NOMO-1 treated with dmso at 0.1 percent for 144 hours (cell line): ENCODE results near the gene RNF126.

Source experiments
- DNase-seq: peaks from one replicate; lab custom pipeline; 2025; ENCODE audit not compliant: unreplicated experiment; lab: John Stamatoyannopoulos, UW

RNF126 gene

GRCh38 chr19:648305-648704 is 14.7 kb downstream of the RNF126 start:
- DNase-seq = no peak

DNA sequence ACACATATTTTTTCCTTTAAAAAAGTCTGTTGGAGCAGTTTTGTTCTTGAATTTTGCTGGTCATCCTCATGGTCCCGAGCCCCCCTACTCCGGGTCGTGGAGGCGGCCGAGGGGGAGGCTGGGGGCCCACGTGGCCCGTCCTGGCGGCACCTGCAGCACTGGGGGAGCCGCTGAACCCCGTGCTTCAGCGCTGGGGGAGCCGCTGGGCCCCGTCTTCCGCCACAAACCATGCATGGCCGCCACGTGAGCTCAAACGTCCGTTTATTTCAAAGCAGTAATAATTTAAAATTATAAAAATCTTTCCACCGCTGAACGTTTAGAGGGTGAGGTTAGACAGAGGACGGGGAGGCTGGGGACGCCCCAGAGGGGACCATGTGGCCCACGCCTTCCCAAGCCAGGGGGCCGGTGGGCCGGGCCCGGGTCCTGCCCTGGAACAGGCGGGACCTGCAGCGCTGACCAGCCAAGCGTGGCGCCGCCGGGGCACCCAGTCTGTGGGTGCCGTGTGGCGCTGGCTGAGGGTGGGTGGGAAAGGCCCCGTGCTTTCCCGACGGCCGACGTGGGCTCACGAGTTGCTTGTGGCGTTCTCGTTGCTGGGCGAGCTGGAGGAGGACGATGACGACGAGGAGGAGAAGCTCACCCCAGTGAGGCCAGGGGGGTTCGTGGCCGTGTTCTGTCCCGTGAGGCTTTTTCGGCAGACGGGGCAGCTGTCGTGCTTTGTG is 15.3 kb downstream of the RNF126 start:
- no peak for DNase-seq

GRCh38 chr19:646779-647565 is 16.0 kb downstream of the RNF126 start:
- no peak for DNase-seq

DNA sequence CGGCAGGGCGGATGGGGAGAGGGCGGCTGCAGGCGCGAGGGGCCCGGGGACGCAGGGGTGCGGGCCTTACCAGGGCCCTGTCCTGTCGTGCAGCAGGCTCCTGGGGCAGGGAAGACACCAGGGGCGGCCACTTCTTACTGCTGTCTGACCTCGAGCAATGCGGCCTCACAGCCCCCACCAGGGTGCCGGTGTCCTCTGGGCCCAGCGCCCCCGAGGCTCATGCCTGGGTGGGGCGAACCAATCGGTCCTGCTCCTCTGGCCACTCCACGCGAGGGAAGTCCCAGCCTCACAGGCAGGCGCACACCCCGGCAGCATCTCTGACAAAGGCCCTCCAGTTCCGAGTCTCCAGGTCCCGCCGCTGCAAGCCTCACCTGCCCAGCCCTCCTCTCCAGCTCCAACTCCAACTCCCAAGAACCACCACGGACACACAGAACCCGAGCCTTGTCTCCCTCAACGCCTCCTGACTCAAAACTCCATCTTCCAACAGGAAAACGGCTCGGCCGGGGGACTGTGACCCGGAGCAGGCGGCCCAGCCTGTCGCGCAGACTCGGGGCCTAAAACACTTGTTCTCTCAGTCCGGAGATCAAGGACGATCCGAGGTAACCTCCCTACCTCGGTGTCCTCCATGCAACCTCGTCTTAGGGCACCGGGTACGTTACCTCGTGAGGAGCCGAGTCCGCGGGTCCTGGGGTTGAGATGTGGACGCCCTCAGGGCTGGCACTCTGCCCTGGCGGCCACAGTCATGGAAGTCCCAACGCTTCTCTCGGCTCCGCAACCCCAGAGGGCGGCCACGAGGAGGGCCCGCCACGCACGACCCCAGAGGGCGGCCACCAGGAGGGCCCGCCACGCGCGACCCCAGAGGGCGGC is 16.9 kb downstream of the RNF126 start:
- DNase-seq = no peak

DNA sequence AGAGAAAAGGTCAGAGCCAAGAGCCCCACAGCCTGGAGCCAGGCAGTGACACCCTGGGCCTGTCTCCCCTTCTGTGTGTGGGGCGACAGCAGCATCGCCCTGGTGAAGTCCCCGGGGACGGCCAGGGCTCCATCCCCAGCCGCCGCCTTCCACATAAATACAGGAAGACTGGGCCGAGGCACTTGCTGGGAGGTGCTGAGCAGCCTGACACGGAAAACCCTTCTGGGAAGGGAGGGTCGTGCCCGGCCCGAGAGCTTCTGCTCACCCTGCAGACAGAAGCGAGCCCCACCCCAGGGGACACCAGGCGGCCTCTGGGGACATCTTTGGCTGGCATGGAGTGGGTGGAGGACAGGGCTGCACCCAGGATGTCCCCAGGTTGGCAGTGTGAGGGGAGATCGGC is 18.2 kb downstream of the RNF126 start:
- DNase-seq = no peak

DNA sequence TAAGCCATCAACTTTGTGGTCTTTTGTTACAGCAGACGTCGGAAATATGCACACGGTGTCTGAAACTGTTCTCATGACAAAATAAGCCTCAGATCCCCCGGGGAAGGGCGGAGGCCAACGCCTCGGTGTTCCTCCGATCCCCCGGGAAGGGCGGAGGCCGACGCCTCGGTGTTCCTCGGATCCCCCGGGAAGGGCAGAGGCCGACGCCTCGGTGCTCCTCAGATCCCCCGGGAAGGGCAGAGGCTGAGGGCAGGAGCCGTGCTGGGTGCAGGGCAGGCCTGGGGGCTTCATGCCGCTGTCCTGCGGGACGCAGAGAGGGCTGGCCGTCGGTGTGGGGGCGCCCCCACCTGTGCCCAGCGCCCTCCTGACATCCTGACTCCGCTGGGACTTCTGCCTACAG is 18.7 kb downstream of the RNF126 start:
- no peak for DNase-seq

DNA sequence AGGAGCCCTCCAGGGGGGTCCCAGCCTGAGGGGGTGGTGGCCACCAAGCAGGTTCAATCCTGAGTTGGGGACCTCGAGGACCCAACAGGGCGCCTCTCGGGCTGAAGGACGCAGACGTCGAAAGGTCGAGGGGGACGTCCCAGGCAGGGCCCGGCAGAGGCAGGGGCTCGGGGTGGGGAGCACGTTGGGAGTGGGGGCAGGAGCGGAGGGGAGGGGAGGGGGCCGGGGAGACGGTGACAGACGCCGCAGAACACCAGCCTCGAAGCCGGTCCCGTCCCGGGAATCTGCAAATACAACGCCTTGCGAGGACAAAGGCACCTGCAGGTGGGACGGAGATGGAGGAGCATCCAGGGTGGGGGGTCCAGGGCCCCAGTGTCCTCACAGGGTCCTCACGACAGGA is 19.3 kb downstream of the RNF126 start:
- no peak for DNase-seq

- no peak for DNase-seq
Measured at GRCh38 chr19:642767-643727, 20.0 kb downstream of the RNF126 start.

DNA sequence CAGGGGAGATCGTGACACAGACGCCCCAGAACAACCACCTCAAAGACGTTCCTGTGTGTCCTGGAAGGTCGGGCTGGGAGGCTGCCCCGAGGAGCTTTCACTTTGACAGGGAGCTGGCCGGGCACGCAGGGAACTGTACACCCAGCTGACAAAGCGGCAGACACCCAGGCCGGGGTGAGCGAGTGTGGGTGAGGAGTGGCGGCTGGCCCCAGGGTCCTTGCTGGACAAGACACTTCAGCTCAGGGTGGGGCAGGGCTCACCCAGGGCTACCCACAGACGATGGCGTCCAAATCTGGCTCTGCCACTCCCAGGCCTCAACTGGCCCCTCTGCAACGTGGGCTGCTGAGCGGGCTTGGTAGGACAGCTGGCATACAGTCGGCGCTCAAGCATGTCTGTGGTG is 21.3 kb downstream of the RNF126 start:
- DNase-seq = no peak

GRCh38 chr19:640606-641189 is 22.3 kb downstream of the RNF126 start:
- no peak for DNase-seq

DNA sequence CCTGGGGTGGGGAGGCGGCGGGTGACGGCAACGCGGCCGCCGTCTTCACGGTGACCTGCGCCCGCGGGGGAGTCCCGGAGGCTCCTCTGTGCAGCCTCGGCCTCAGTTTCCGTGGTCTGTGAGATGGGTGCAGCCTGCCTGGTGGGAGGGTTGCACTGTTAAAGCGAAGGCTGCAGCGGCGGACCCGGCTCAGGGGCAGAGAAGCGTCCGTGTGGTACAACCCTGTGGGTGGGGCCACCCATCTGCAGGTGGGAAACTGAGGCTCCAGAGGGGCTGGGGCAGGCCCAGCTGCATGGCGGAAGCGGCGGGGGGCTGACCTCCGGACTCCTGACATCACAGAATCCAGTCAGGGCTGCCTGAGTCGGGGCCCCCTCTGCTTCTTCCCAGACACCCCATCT is 22.9 kb downstream of the RNF126 start:
- DNase-seq = no peak

DNA sequence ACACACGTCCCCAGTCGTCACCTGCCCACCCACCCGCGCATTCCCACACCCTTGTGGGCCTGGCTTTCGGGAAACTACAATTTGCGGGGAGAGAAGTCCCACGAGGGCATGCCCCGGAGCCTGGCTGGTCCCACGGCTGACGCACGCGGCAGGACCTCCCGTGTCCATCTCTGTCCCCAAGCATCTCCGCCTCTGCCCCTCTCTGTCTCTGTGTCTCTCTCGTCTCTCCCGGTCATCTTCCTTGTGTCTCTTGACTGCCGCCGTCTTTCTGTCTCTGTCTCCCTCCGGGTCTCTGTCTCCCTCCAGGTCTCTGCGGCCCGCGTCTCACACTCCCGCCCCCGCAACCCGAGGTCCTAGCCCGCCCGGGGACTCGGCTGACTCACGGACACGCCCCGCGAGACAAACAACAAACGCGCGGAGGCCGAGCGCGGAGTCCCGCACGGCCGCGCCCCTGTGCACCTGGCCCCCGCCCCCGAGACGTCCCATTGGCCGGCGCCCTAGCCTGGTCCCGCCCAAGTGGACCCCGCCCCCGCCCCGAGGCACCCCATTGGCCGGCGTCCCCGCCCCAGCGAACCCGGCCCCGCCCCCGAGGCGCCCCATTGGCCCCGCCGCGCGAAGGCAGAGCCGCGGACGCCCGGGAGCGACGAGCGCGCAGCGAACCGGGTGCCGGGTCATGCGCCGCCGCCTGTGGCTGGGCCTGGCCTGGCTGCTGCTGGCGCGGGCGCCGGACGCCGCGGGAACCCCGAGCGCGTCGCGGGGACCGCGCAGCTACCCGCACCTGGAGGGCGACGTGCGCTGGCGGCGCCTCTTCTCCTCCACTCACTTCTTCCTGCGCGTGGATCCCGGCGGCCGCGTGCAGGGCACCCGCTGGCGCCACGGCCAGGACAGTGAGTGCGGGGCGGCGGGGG is 23.5 kb downstream of the RNF126 start, which contains the start of gene FGF22:
Gene FGF22, plus strand, starts transcription at position 627 of the 908 bp plus-strand sequence. Its CDS starts 47 bp downstream, at position 674.
- peak; percentile 62 for DNase-seq

DNA sequence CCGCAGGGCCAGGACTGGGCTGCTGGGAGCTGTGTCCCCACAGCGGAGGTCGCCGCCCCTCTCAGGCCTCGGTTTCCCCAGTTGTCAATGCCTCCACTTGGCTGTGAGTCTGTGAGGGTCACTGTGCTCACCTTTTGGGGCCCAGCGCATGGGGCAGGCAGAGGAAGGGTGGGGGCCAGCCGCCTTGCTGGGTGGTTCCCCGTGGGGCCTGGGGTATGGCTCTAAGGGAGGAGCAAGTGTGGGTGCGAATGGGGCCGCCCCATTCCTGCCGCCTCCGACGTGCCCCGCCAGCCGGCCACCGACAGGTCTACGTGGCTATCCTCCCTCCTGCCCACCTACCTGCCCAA is 24.1 kb downstream of the RNF126 start:
- DNase-seq = no peak

DNA sequence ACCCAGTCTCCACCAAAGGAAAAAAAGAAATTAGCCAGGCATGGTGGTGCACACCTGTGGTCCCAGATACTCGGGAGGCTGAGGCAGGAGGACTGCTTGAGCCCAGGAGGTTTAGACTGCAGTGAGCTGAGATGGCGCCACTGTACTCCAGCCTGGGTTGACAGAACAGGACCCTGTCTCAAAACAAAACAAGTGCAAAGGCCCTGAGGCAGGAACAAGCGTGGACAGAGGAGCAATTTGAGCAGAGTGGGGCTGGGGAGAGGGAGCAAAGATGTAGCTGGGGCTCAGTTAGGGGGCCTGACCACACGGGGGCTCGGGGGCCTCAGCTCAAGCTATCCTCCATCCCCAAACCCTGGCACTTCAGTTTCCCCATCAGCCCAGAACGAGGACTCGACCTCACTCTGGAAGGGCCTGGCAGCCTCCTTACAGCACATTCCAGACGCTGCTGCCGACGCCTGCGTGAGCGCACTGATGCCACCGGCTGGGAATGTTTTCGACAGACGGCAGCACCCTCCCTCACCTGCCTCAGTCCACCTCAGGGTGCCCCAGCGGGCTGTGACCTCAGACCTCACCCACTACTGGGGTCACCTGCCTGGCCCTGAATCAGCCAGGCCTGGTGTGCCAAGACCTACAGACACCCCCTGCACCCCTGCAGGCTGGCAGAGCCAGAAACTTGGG is 27.9 kb downstream of the RNF126 start:
- DNase-seq = no peak

DNA sequence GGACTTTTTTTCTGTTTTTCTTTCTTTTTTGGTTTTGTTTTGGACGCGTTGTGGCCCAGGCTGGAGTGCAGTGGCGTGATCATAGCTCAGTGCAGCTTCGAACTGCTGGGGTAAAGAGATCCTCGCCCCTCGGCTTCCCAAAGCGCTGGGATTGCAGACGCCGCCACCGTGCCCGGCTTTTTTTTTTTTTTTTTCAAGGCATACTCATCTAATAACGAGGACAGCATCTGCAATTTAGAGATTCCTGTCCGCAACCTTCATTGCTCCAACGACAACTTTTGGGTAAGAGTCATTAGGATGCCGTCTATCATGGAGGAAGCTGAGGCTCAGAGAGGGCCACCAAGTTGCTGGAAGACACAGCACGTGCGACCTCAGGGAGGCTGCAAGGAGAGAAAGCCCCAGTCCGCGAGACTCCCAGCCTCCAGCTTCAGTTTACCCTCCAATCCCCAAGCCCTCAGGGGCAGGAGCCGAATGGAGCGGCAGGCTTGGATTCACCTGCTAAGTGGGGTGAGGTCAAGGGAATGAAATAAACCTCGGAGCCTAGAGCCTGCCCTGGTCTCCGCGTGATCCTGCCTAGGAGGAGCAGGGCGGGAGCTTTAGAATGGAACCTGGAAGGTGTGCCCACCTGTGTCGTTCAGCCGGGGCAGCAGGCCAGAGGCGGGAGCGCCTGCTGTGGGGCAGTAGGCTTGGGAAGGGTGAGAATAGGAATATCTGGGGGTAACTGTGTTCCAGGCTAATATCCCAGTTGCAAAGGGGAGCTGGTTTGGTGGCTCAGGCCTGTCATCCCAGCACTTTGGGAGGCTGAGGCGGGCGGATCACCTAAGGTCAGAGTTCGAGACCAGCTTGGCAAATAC is 29.0 kb downstream of the RNF126 start:
- DNase-seq = no peak

DNA sequence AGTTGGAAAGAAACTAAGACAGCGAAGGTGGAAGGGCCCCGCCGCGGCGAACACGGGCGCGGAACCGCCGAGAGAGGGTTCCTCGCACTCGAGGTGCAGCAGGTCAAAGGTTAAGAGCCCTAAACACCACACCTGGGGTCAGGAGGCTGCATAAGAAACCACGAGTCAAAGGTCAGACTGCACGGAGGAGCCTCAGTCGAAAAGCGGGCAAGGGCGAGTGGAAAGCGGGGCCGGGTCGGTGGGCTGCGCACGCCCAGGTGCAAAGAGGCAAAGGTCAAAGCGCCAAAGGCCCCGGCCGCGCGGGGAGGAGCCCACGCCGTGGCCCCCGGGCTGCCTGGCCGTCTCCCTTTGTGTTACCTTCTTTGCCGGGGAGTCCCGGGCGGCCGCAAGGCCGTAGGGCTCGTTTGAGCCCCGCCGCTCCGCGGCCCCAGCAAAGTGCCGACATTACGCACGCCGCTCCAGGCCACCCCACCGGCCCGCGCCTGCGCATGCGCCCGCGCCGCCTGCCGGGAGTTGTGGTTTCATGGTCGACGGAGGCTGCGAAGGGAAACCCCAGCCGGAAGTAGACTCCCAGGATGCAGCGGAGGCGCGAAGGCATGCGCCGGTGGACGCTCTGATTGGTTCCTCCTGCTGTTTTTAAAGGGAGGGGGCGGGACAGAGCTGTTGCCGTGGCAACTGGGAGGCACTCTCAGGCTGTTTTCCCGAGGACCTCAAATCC is 29.8 kb downstream of the RNF126 start, which contains the start of gene POLRMT:
Gene POLRMT, minus strand, starts transcription at position 470 of the 718 bp plus-strand sequence. Its CDS starts 25 bp downstream, at position 445.
- DNase-seq = peak; percentile 92

DNA sequence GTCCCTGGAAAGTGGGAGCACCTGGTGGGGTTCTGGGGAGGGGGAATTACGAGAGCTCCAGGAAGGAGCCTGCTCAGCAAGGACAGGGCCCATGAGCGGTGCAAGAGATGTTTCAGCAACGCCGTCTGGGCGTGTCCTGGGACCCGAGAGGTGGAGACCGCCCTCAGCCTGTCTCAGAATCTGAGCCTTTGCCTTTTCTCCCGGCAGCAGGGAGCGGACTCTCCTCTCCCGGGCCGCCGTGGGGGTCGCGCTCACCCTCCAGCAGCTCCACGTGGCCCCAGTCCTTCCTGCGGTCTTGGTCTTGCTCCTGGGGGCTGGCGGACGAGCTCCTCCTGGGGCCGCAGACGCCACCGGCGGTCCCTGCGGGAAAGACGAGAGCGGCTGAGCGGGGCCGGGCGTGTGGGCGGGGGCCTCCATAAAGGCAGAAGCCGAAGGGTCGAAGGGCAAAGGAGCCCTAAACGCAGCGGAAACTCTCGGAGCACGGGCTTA is 30.4 kb downstream of the RNF126 start:
- DNase-seq = peak; percentile 37
